Stomach (tissue), 9 donors: ENCODE data around the gene AIFM3. TPM values are rescaled to one million over a fixed set of nuclear protein-coding genes. Genes with fewer than 3 reads are reported as not detected.

Source experiments
- DNase-seq, 2 donors: peaks; one replicate each; pipeline versions ENCODE4 v3.0.0 to v3.0.0-alpha.2; 2013 to 2019
- H3K27ac ChIP-seq, 5 donors: fragments of 200-600 bp in 4 of 5; sonication (generic) in 4 of 5; one replicate each; pipeline ENCODE4 v1.5.1; 2013 to 2019; ENCODE audit warnings: mild to moderate bottlenecking in 1 of 5, moderate library complexity in 1 of 5
- H3K27me3 ChIP-seq, 3 donors: fragments of 200-600 bp; sonication (generic); one replicate each; pipeline ENCODE4 v1.5.1; 2017 to 2019; ENCODE audit warnings: mixed run types in 1 of 3
- H3K36me3 ChIP-seq, 4 donors: fragments of 200-600 bp; sonication (generic); 1 replicate in 3 of 4; 2 replicates in 1 of 4; pipeline ENCODE4 v1.5.1; 2016 to 2019
- H3K4me1 ChIP-seq, 4 donors: fragments of 200-600 bp; sonication (generic); one replicate each; pipeline ENCODE4 v1.5.1; 2016 to 2019
- H3K4me3 ChIP-seq, 4 donors: fragments of 200-600 bp; sonication (generic) in 3 of 4; one replicate each; pipeline ENCODE4 v1.5.1; 2016 to 2019; ENCODE audit warnings: mild to moderate bottlenecking in 1 of 4
- H3K9me3 ChIP-seq, 4 donors: fragments of 200-600 bp; sonication (generic); one replicate each; pipeline ENCODE4 v1.5.1; 2016 to 2019
- CTCF ChIP-seq, 7 experiments: fragments of 450-650 bp in 4 of 7; fragments of 200-600 bp in 3 of 7; sonication (generic) in 3 of 7; IDR thresholded peaks; one replicate each; pipeline ENCODE4 v1.5.1; 2016 to 2019; ENCODE audit warnings: antibody characterized with exemption in 7 of 7, control low read depth in 2 of 7, mild to moderate bottlenecking in 1 of 7
- EP300 ChIP-seq: sonication (generic); formaldehyde crosslinking; IDR thresholded peaks from one replicate; pipeline ENCODE4 v1.6.1; 2017; ENCODE audit warnings: antibody characterized with exemption
- POLR2A ChIP-seq, 4 donors: fragments of 450-650 bp; IDR thresholded peaks; one replicate each; pipeline ENCODE4 v1.6.1; 2016; ENCODE audit warnings: antibody characterized with exemption in 4 of 4, control low read depth in 2 of 4, mild to moderate bottlenecking in 1 of 4, moderate library complexity in 1 of 4
- POLR2AphosphoS5 ChIP-seq, 3 donors: sonication (generic); formaldehyde crosslinking; IDR thresholded peaks; one replicate each; pipeline ENCODE4 v1.6.1; 2016; ENCODE audit warnings: antibody characterized with exemption in 3 of 3
- WGBS, 5 donors: extraction: QIAGEN DNeasy Blood & Tissue Kit in 3 of 5; methylation state at CpG; one replicate each; pipeline versions ENCODE4 v1.1.5 to v1.1.7; 2013 to 2018; 5-methylcytosine and 5-hydroxymethylcytosine counted together
- intact Hi-C: fragments of 100-400 bp; cut with DNase I; formaldehyde crosslinking; loops from one replicate; pipeline ENCODE4 v1.15.1; 2023; ENCODE audit warnings: low total_unique reads
- polyA plus RNA-seq, 3 donors: library from polyadenylated mRNA; stranded (reverse); fragments of 200-250 nt; gene quantifications; one replicate each; pipeline ENCODE4 v1.2.3, GENCODE V29; 2013
- total RNA-seq, 5 donors: library from RNA; depleted of rRNA; stranded (reverse); fragments of >200 nt; gene quantifications; one replicate each; pipeline versions ENCODE4 v1.1.0 to v1.2.3, GENCODE V29; 2014 to 2016
- donor health status: healthy with polysubstance abuse.
- donor health status: Bipolar disorder and iron deficiency.
- donor health status: healthy.

Gene AIFM3
- total and polyA plus RNA-seq, 8 donors: 0.55 to 157 (median 2.1) TPM; not detected in 3

GRCh38 chr22:20945578-20945934 lies 21.5 kb upstream of the AIFM3 start:
- no peak overlapping the region for H3K27ac ChIP-seq
- no peaks in the 10 kb centered on the region for H3K9me3 ChIP-seq
- 65 to 90% (median 73%) methylated on average over 2 of the region's 2 CpGs for WGBS, 5 donors
- H3K36me3 ChIP-seq: peaks cover 13 to 21% (median 15%) of the 10 kb centered on the region in 4 donors
- intact Hi-C loops: no loop called here
- TF ChIP-seq CTCF (IDR thresholded peaks at IDR 0.05) (no peak), POLR2AphosphoS5 (IDR thresholded peaks at IDR 0.05) (no peak), POLR2A (IDR thresholded peaks at IDR 0.05) (no peak), EP300 (no peak)
- peaks cover 0 to 64% (median 40%) of the 10 kb centered on the region in 4 donors for H3K4me1 ChIP-seq
- no peak for DNase-seq
- no peaks in the 10 kb centered on the region for H3K27me3 ChIP-seq
- H3K4me3 ChIP-seq: no peak overlapping the region

- peaks cover 19 to 29% (median 23%) of the 10 kb centered on the region in 4 donors for H3K36me3 ChIP-seq
- WGBS, 5 donors: 71 to 79% (median 74%) methylated on average over 7 of the region's 7 CpGs
- TF ChIP-seq POLR2A (IDR thresholded peaks at IDR 0.05) (no peak), EP300 (no peak), POLR2AphosphoS5 (IDR thresholded peaks at IDR 0.05) (no peak), CTCF (IDR thresholded peaks at IDR 0.05) (no peak)
- no peak overlapping the region for H3K4me3 ChIP-seq
- no peaks in the 10 kb centered on the region for H3K9me3 ChIP-seq
- peaks cover 2 to 66% (median 41%) of the 10 kb centered on the region in 4 donors for H3K4me1 ChIP-seq
- intact Hi-C loops: no loop called here
- no peak overlapping the region for H3K27ac ChIP-seq
- no peak for DNase-seq
- H3K27me3 ChIP-seq: no peaks in the 10 kb centered on the region
These were observed 20.7 kb upstream of the AIFM3 start for GRCh38 chr22:20946080-20946986.

- intact Hi-C loops: no loop called here
- Histone ChIP-seq H3K9me3 (no peaks in the 10 kb centered on the region), H3K4me1 (peaks cover 9 to 67% (median 45%) of the 10 kb centered on the region in 4 donors), H3K27ac (no peak overlapping the region), H3K27me3 (no peaks in the 10 kb centered on the region), H3K36me3 (peaks cover 19 to 36% (median 30%) of the 10 kb centered on the region in 4 donors), H3K4me3 (no peak overlapping the region)
- WGBS, 5 donors: 92 to 100% (median 100%) methylated on average over 1 of the region's 1 CpG
- no peak for TF ChIP-seq CTCF (IDR thresholded peaks at IDR 0.05)
- DNase-seq: no peak
These were observed 20.1 kb upstream of the AIFM3 start for GRCh38 chr22:20946991-20947390.

GRCh38 chr22:20948450-20948849 lies 18.6 kb upstream of the AIFM3 start:
- TF ChIP-seq POLR2A (IDR thresholded peaks at IDR 0.05): no peak
- TF ChIP-seq EP300: no peak
- no peak for TF ChIP-seq CTCF (IDR thresholded peaks at IDR 0.05)
- TF ChIP-seq POLR2AphosphoS5 (IDR thresholded peaks at IDR 0.05): no peak
- H3K9me3 ChIP-seq: no peaks in the 10 kb centered on the region
- H3K4me3 ChIP-seq: no peak overlapping the region
- intact Hi-C loops: no loop called here
- peaks cover 14 to 53% (median 40%) of the 10 kb centered on the region in 4 donors for H3K4me1 ChIP-seq
- peaks cover 26 to 49% (median 44%) of the 10 kb centered on the region in 4 donors for H3K36me3 ChIP-seq
- DNase-seq: no peak
- H3K27ac ChIP-seq: no peak overlapping the region
- H3K27me3 ChIP-seq: no peaks in the 10 kb centered on the region
- 70 to 95% (median 85%) methylated on average over 5 of the region's 5 CpGs for WGBS, 5 donors
